Tibial nerve (tissue), 4 donors: ENCODE results near the gene XKR3. TPM values are rescaled to one million over a fixed set of nuclear protein-coding genes. Genes with fewer than 3 reads are reported as not detected.

Source experiments
- DNase-seq, 2 donors: peaks; one replicate each; pipeline ENCODE4 v3.0.0-alpha.2; 2019; ENCODE audit warnings: low spot score in 2 of 2
- H3K27ac ChIP-seq, 4 donors: fragments of 200-600 bp; sonication (generic) in 3 of 4; one replicate each; pipeline ENCODE4 v1.5.1; 2017 to 2019; ENCODE audit warnings: mild to moderate bottlenecking in 1 of 4
- H3K27me3 ChIP-seq, 2 donors: fragments of 200-600 bp; sonication (generic) in 1 of 2; one replicate each; pipeline versions ENCODE4 v1.5.1 to v1.6.0; 2017 to 2019
- H3K36me3 ChIP-seq, 3 donors: fragments of 200-600 bp; sonication (generic); one replicate each; pipeline ENCODE4 v1.5.1; 2018 to 2019
- H3K4me1 ChIP-seq, 4 donors: fragments of 200-600 bp; sonication (generic) in 3 of 4; one replicate each; pipeline ENCODE4 v1.5.1; 2017 to 2019
- H3K4me3 ChIP-seq, 4 donors: fragments of 200-600 bp; sonication (generic) in 3 of 4; one replicate each; pipeline ENCODE4 v1.5.1; 2017 to 2019; ENCODE audit warnings: mild to moderate bottlenecking in 1 of 4, moderate library complexity in 1 of 4
- H3K9me3 ChIP-seq, 4 donors: fragments of 200-600 bp; sonication (generic) in 3 of 4; one replicate each; pipeline ENCODE4 v1.5.1; 2017 to 2019
- CTCF ChIP-seq, 5 experiments: fragments of 200-600 bp in 3 of 5; fragments of 450-650 bp in 2 of 5; sonication (generic) in 3 of 5; IDR thresholded peaks; one replicate each; pipeline ENCODE4 v1.5.1; 2016 to 2019; ENCODE audit warnings: antibody characterized with exemption in 5 of 5, mild to moderate bottlenecking in 3 of 5, moderate library complexity in 2 of 5
- EP300 ChIP-seq, 2 donors: sonication (generic); formaldehyde crosslinking; IDR thresholded peaks; one replicate each; pipeline ENCODE4 v1.6.1; 2017; ENCODE audit warnings: antibody characterized with exemption in 2 of 2, mild to moderate bottlenecking in 1 of 2
- POLR2A ChIP-seq, 2 donors: fragments of 450-650 bp; IDR thresholded peaks; one replicate each; pipeline ENCODE4 v1.6.1; 2017; ENCODE audit warnings: antibody characterized with exemption in 2 of 2, mild to moderate bottlenecking in 2 of 2, moderate library complexity in 2 of 2
- WGBS, 2 donors: methylation state at CpG; one replicate each; pipeline ENCODE4 v1.1.5; 2018; 5-methylcytosine and 5-hydroxymethylcytosine counted together
- total RNA-seq, 4 donors: library from RNA; depleted of rRNA; stranded (reverse); fragments of >200 nt; gene quantifications; one replicate each; pipeline ENCODE4 v1.1.0, GENCODE V29; 2016

The XKR3 gene
- total RNA-seq, 4 donors from 2014 or later, result not detected

DNA sequence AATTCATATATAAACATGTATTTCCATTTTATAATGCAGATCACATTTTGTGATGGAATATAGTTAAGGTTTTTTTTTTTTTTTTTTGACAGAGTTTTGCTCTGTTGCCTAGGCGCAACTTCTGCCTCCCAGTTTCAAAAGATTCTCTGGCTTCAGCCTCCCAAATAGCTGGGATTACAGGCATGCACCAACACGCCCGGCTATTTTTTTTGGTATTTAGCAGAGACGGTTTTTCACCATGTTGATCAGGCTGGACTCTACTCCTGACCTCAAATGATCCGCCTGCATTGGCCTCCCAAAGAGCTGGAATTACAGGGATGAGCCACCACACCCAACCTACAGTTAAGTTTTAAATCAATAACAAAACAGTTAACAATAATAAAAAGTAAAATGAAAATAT lies 18.8 kb downstream of the XKR3 start:
- Histone ChIP-seq H3K27me3 (no peaks in the 10 kb centered on the region), H3K27ac (no peak overlapping the region), H3K4me1 (no peaks in the 10 kb centered on the region), H3K4me3 (no peak overlapping the region), H3K9me3 (no peaks in the 10 kb centered on the region), H3K36me3 (no peaks in the 10 kb centered on the region)
- TF ChIP-seq EP300 (IDR thresholded peaks at IDR 0.05) (no peak), POLR2A (IDR thresholded peaks at IDR 0.05) (no peak), CTCF (IDR thresholded peaks at IDR 0.05) (no peak)
- whole genome bisulfite sequencing, 2 donors, result 82 to 84% methylated on average over 5 of the region's 5 CpGs
- DNase-seq, result no peak

- WGBS, 2 donors, result 57 to 59% methylated on average over 2 of the region's 2 CpGs
- no peak overlapping the region for H3K27ac ChIP-seq
- H3K9me3 ChIP-seq, result no peaks in the 10 kb centered on the region
- H3K4me3 ChIP-seq, result no peak overlapping the region
- H3K4me1 ChIP-seq, result no peaks in the 10 kb centered on the region
- H3K27me3 ChIP-seq, result no peaks in the 10 kb centered on the region
- DNase-seq, result no peak
- no peaks in the 10 kb centered on the region for H3K36me3 ChIP-seq
- TF ChIP-seq POLR2A (IDR thresholded peaks at IDR 0.05) (no peak), CTCF (IDR thresholded peaks at IDR 0.05) (no peak), EP300 (IDR thresholded peaks at IDR 0.05) (no peak)
Observed at GRCh38 chr22:16804882-16805281, 20.3 kb downstream of the XKR3 start.

GRCh38 chr22:16803255-16803917 lies 21.8 kb downstream of the XKR3 start:
- 75 to 78% methylated on average over 4 of the region's 4 CpGs for WGBS, 2 donors
- H3K27ac ChIP-seq, result no peak overlapping the region
- no peak overlapping the region for H3K4me3 ChIP-seq
- no peaks in the 10 kb centered on the region for H3K36me3 ChIP-seq
- DNase-seq, result no peak
- no peaks in the 10 kb centered on the region for H3K27me3 ChIP-seq
- TF ChIP-seq CTCF (IDR thresholded peaks at IDR 0.05) (no peak), POLR2A (IDR thresholded peaks at IDR 0.05) (no peak), EP300 (IDR thresholded peaks at IDR 0.05) (no peak)
- H3K9me3 ChIP-seq, result no peaks in the 10 kb centered on the region
- no peaks in the 10 kb centered on the region for H3K4me1 ChIP-seq

DNA sequence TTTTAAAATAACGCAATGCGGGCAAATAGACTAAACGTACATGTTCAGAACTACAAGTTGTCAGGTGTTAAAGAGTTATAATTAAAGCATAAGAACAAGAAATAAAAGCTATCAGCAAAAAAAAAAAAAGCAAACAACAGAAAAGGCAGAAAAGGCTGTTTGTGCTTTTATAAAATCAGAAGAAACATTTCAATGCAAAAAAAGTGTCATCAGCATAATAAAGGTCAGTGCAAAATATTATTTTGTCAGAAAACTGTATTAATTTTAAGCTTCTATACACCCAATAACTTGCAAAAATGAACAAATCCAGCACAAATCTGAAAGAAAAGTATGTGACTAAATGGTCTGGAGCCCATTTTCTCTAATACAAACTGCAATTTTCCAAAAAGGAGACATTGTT lies 23.6 kb downstream of the XKR3 start:
- no peaks in the 10 kb centered on the region for H3K36me3 ChIP-seq
- 87 to 94% methylated on average over 3 of the region's 3 CpGs for WGBS, 2 donors
- H3K4me1 ChIP-seq, result no peaks in the 10 kb centered on the region
- no peaks in the 10 kb centered on the region for H3K9me3 ChIP-seq
- no peak overlapping the region for H3K4me3 ChIP-seq
- no peaks in the 10 kb centered on the region for H3K27me3 ChIP-seq
- TF ChIP-seq POLR2A (IDR thresholded peaks at IDR 0.05) (no peak), EP300 (IDR thresholded peaks at IDR 0.05) (no peak), CTCF (IDR thresholded peaks at IDR 0.05) (no peak)
- no peak for DNase-seq
- H3K27ac ChIP-seq, result no peak overlapping the region

GRCh38 chr22:16801088-16801487 lies 24.1 kb downstream of the XKR3 start:
- no peaks in the 10 kb centered on the region for H3K36me3 ChIP-seq
- H3K4me3 ChIP-seq, result no peak overlapping the region
- WGBS, 2 donors, result 81 to 85% methylated on average over 3 of the region's 3 CpGs
- DNase-seq, result no peak
- TF ChIP-seq POLR2A (IDR thresholded peaks at IDR 0.05), result no peak
- no peak for TF ChIP-seq CTCF (IDR thresholded peaks at IDR 0.05)
- no peak for TF ChIP-seq EP300 (IDR thresholded peaks at IDR 0.05)
- H3K4me1 ChIP-seq, result no peaks in the 10 kb centered on the region
- no peaks in the 10 kb centered on the region for H3K9me3 ChIP-seq
- H3K27ac ChIP-seq, result no peak overlapping the region
- no peaks in the 10 kb centered on the region for H3K27me3 ChIP-seq
